Mononuclear cell (primary cell): ENCODE data around the gene DRAM1. TPM values are rescaled to one million over a fixed set of nuclear protein-coding genes. Genes with fewer than 3 reads are reported as not detected.
A peak's percentile ranks its signal among the peaks of the same experiment; 100 is the strongest.
"Not testable (repeated sequence)": the region's sequence is repeated elsewhere in the genome, so short reads cannot be mapped to it uniquely, and the experiment has no call there.

Experiments
- H3K27me3 ChIP-seq: 2 replicates; pipeline ENCODE4 v1.6.0; 2011; ENCODE audit warnings: low read length, control low read depth; ENCODE audit not compliant: insufficient read depth
- H3K4me1 ChIP-seq: 2 replicates; pipeline ENCODE4 v1.5.1; 2011; ENCODE audit warnings: mild to moderate bottlenecking, low read length, control low read depth; ENCODE audit not compliant: insufficient read depth
- H3K4me3 ChIP-seq: 2 replicates; pipeline ENCODE4 v1.5.1; 2011; ENCODE audit warnings: mild to moderate bottlenecking, low read length, moderate library complexity
- H3K9me3 ChIP-seq: 2 replicates; pipeline ENCODE4 v1.5.1; 2011; ENCODE audit warnings: low read depth, mild to moderate bottlenecking, control low read depth, low read length
- total RNA-seq: library from RNA; depleted of rRNA; stranded (reverse); fragments of >200 nt; gene quantifications from one replicate; pipeline ENCODE4 v1.2.3, GENCODE V29; 2012

Gene DRAM1
- total RNA-seq, 1 donor = 23.6 TPM

- H3K4me1 ChIP-seq = peaks cover 52% of the 10 kb centered on the region
- no peaks in the 10 kb centered on the region for H3K9me3 ChIP-seq
- no peak overlapping the region for H3K4me3 ChIP-seq
- no peaks in the 10 kb centered on the region for H3K27me3 ChIP-seq
Measured at GRCh38 chr12:101854747-101855146, 22.6 kb upstream of the DRAM1 start.

- no peak overlapping the region for H3K4me3 ChIP-seq
- peaks cover 59% of the 10 kb centered on the region for H3K4me1 ChIP-seq
- no peaks in the 10 kb centered on the region for H3K27me3 ChIP-seq
- H3K9me3 ChIP-seq = no peaks in the 10 kb centered on the region
Measured at GRCh38 chr12:101855364-101855884, 22.0 kb upstream of the DRAM1 start.

GRCh38 chr12:101855976-101856375, 21.4 kb upstream of the DRAM1 start:
- no peaks in the 10 kb centered on the region for H3K27me3 ChIP-seq
- no peak overlapping the region for H3K4me3 ChIP-seq
- H3K9me3 ChIP-seq = no peaks in the 10 kb centered on the region
- peaks cover 59% of the 10 kb centered on the region for H3K4me1 ChIP-seq

GRCh38 chr12:101856614-101857013, 20.8 kb upstream of the DRAM1 start:
- H3K9me3 ChIP-seq, H3K4me3 ChIP-seq, H3K27me3 ChIP-seq: not testable (repeated sequence)
- H3K4me1 ChIP-seq = peaks cover 55% of the 10 kb centered on the region

DNA sequence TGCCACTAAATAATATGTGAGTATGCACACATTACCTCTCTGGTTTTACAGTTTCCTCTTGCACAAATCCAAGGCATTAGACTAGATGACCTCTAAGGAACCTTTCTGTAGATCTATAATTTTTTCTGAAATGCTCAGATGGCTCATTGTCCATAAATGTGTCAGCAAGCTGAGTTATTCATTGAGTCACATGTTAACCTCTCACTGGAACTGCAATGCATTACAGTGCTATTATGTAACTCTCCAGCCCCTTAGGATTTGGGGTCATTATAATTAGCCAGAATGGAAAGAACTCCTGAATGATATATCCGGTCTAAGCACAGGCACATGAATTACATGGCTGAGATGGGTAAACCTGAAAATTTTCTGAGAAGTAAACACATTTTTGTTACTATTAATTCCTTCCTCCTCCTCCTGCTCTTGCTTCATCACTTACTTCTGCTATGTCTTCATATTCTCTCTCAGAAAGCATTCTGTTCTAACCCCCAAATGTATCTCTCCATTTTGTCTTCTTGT, 20.3 kb upstream of the DRAM1 start:
- H3K9me3 ChIP-seq = no peaks in the 10 kb centered on the region
- no peak overlapping the region for H3K4me3 ChIP-seq
- H3K4me1 ChIP-seq = peaks cover 55% of the 10 kb centered on the region
- H3K27me3 ChIP-seq = no peaks in the 10 kb centered on the region

DNA sequence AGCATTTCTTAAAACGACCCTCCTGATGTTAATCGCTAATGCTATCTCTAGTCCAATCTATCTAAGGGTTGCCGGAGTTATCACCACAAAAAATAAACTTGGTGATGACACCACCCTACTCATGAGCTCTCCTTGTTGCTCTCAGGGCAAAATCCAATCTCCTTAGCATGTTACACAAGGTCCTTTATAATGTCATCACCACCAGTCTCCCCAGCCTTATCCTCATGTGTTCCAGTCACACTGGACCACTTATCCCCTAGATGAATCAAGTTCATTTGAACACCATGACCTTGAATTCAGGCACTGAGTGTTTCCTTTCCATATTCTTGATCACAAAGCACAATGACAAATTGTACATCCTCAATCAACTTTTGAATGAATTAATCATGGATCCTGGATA, 19.0 kb upstream of the DRAM1 start:
- H3K9me3 ChIP-seq = no peaks in the 10 kb centered on the region
- H3K4me3 ChIP-seq = no peak overlapping the region

GRCh38 chr12:101859664-101860607, 17.4 kb upstream of the DRAM1 start:
- H3K27me3 ChIP-seq = no peaks in the 10 kb centered on the region
- H3K4me3 ChIP-seq = no peak overlapping the region
- no peaks in the 10 kb centered on the region for H3K9me3 ChIP-seq
- H3K4me1 ChIP-seq = peaks cover 49% of the 10 kb centered on the region

More for the DNA sequence above, 19.0 kb upstream of the DRAM1 start:
- Histone ChIP-seq H3K27me3 (no peaks in the 10 kb centered on the region), H3K4me1 (peaks cover 55% of the 10 kb centered on the region)

- H3K27me3 ChIP-seq, H3K9me3 ChIP-seq, H3K4me3 ChIP-seq: not testable (repeated sequence)
- peaks cover 48% of the 10 kb centered on the region for H3K4me1 ChIP-seq
Measured at GRCh38 chr12:101861688-101862087, 15.7 kb upstream of the DRAM1 start.

DNA sequence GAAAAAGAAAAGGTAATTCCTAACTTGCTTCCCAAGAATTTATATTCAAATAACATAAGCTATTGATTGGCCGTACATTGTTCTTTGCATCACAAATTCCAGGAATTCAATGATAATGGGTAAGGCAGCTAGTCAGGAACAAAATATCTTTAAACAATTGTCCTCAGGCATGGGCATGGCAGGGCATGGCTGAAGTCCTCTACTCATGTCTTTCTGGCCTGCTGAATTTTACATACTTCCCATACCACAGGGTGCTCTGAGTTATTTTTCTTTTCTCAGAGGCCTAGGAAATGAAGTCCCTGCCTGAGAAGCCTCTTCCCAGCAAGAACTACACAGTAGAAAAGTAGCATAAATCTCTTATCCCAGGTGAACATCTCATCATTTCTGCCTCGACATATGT, 15.1 kb upstream of the DRAM1 start:
- H3K27me3 ChIP-seq = no peaks in the 10 kb centered on the region
- peaks cover 45% of the 10 kb centered on the region for H3K4me1 ChIP-seq

DNA sequence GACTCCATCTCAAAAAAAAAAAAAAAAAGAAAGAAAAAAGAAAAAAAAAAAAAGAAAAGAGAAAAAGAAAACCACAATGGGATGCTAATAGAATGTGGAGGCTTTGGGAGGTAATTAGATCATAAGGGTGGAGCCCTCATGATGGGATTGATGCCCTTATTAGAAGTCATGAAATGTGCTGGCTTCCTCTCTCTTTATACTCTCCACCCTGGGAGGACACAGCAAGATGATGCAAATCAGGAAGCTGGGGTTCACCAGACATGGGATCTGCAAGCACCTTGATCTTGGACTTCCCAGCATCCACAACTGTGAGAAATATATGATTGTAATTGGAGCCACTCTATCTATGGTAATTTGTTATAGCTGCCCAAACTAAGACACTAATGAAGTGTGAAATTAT, 13.4 kb upstream of the DRAM1 start:
- Histone ChIP-seq H3K9me3 (no peaks in the 10 kb centered on the region), H3K4me1 (peaks cover 37% of the 10 kb centered on the region), H3K4me3 (no peak overlapping the region), H3K27me3 (no peaks in the 10 kb centered on the region)

More for the DNA sequence above, 15.1 kb upstream of the DRAM1 start:
- Histone ChIP-seq H3K9me3 (no peaks in the 10 kb centered on the region), H3K4me3 (no peak overlapping the region)

GRCh38 chr12:101866615-101867373, 10.6 kb upstream of the DRAM1 start:
- Histone ChIP-seq H3K9me3 (no peaks in the 10 kb centered on the region), H3K27me3 (no peaks in the 10 kb centered on the region), H3K4me1 (peaks cover 25% of the 10 kb centered on the region), H3K4me3 (no peak overlapping the region)

DNA sequence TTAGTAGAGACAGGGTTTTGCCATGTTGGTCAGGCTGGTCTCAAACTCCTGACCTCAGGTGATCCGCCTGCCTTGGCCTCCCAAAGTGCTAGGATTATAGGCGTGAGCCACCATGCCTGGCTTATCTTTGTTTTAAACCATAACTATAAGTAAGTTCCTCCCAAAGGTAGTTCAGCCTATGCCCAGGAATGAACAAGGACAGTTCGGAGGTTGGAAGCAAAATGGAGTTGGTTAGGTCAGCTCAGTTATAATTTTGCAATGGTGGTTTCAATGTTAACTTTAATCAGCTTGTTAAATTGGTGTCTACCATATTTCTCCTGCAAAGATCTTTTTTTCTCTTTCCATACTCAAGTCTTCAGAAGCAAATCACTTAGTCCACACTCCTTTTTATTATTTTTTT, 9.8 kb upstream of the DRAM1 start:
- H3K27me3 ChIP-seq, H3K9me3 ChIP-seq, H3K4me3 ChIP-seq: not testable (repeated sequence)
- H3K4me1 ChIP-seq = peaks cover 25% of the 10 kb centered on the region

DNA sequence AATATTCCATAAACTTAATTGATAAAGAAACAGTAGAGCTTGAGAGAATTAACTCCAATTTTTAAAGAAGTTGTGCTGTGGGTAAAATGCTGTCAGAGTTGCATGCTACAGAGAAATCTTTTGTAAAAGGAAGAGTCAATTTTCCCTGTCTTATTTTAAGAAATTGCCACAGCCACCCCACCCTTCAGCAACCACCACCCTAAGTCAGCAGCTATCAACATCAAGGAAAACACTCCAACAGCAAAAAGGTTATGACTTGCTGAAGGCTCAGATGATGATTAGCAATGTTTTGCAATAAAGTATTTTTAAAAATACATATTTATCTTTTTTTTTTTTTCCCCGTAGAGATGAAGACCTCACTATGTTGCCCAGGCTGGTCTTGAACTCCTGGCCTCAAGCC, 6.5 kb upstream of the DRAM1 start:
- peaks cover 25% of the 10 kb centered on the region for H3K4me1 ChIP-seq
- H3K9me3 ChIP-seq = no peaks in the 10 kb centered on the region
- no peak overlapping the region for H3K4me3 ChIP-seq
- H3K27me3 ChIP-seq = no peaks in the 10 kb centered on the region

GRCh38 chr12:101875162-101875561, 2.2 kb upstream of the DRAM1 start:
- Histone ChIP-seq H3K9me3 (no peaks in the 10 kb centered on the region), H3K4me1 (peaks cover 43% of the 10 kb centered on the region), H3K27me3 (no peaks in the 10 kb centered on the region), H3K4me3 (no peak overlapping the region)

DNA sequence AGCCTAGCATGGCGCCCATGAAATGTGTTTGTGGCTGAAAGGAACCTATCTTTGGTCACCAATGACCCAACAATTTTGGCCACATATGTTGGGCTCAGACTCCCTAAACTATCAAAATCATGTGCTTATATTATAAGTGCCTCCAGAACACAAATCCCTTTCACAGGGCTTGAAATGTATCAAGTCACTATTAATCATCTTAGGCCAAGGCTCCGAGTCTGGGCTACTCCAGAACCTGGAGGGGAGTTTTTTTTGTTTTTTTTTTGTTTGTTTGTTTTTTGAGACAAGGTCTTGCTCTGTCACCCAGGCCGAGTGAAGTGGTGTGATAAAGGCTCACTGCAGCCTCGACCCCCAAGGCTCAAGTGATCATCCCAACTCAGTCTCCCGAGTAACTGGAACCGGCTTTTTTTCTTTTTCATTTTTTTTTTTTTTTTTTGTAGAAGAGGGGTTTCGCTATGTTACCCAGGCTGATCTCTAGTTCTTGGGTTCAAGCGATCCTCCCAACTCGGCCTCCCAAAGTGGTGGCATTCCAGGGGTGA, 989 bp upstream of the DRAM1 start:
- peak overlapping the region; percentile 81 for H3K4me3 ChIP-seq
- H3K9me3 ChIP-seq = no peaks in the 10 kb centered on the region
- H3K4me1 ChIP-seq = peaks cover 51% of the 10 kb centered on the region
- no peaks in the 10 kb centered on the region for H3K27me3 ChIP-seq
